GM12874 (cell line): ENCODE results near the gene SRPK2.

ENCODE experiments used
- TF ChIP-seq, protein P1 (sequence below): IDR thresholded peaks from 2 replicates; pipeline ENCODE4 v1.5.1; 2011; ENCODE audit warnings: low read depth, mild to moderate bottlenecking, control low read depth, low read length, moderate library complexity; ENCODE audit not compliant: insufficient read depth

SRPK2 gene

GRCh38 chr7:105139381-105139780 lies 249.3 kb downstream of the SRPK2 start:
- TF ChIP-seq, protein P1, sequence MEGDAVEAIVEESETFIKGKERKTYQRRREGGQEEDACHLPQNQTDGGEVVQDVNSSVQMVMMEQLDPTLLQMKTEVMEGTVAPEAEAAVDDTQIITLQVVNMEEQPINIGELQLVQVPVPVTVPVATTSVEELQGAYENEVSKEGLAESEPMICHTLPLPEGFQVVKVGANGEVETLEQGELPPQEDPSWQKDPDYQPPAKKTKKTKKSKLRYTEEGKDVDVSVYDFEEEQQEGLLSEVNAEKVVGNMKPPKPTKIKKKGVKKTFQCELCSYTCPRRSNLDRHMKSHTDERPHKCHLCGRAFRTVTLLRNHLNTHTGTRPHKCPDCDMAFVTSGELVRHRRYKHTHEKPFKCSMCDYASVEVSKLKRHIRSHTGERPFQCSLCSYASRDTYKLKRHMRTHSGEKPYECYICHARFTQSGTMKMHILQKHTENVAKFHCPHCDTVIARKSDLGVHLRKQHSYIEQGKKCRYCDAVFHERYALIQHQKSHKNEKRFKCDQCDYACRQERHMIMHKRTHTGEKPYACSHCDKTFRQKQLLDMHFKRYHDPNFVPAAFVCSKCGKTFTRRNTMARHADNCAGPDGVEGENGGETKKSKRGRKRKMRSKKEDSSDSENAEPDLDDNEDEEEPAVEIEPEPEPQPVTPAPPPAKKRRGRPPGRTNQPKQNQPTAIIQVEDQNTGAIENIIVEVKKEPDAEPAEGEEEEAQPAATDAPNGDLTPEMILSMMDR, result no peak

- TF ChIP-seq, protein P1, result no peak
These were observed 250.8 kb downstream of the SRPK2 start for GRCh38 chr7:105137898-105138297.

DNA sequence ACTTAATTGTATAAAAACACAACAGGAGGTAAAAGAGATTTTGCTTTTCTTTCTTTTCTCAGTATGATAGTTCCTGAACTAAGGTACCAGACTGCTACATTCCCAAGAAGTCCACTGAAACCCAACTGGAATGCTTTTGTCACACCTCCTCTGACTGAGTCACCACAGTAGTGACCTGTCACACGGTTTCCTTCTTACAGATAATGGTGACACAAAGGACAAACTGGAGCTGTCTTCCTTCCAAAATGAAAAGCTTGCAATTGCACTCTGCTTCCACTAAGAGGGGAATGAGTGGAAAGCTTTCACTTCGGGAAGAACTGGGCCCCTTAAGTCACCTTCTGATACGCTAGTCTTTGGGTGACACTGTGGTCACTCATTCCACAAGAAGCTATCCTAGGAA lies 252.5 kb downstream of the SRPK2 start:
- TF ChIP-seq, protein P1, result no peak

GRCh38 chr7:105133986-105134655 lies 254.6 kb downstream of the SRPK2 start:
- TF ChIP-seq, protein P1, result no peak

GRCh38 chr7:105133358-105133757 lies 255.4 kb downstream of the SRPK2 start:
- TF ChIP-seq, protein P1, result no peak

DNA sequence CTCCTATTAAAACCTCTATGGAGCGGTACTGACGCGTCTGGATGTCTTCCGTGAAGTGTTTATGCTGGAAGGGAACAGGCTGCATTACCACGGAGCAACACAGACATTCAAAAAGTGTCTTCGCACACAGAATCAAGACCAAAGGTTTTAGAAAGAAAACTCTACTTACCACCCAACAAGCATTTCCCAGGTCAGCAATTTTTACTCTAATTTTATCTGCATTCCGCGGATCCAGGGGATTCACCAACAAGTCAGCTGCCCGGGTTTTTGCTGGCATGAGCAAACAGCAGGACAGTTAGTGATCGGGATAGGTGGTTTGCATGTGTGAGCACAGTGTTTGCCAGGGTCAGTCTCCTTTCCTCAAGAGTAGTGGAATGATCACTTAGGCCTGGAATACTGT lies 255.9 kb downstream of the SRPK2 start:
- TF ChIP-seq, protein P1, result no peak

DNA sequence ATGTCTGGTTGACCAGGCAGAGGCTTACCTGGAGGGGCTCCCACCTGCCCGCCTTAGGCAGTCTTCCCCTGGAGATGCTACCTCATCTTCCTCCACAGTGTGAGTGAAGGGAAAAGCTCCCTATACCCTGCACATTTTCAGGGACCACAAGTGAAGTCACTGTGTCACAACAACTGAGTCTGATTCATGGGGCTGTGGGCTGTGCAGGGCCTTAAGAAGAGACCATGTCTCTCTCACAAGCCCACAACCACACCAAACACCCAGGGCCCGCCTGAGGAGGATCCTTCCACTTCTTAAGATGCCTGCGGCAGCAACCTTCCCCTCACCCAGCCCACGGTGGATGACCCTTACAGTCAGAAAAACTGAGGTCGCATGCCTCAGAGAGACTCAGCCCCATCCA lies 256.4 kb downstream of the SRPK2 start:
- TF ChIP-seq, protein P1, result no peak

DNA sequence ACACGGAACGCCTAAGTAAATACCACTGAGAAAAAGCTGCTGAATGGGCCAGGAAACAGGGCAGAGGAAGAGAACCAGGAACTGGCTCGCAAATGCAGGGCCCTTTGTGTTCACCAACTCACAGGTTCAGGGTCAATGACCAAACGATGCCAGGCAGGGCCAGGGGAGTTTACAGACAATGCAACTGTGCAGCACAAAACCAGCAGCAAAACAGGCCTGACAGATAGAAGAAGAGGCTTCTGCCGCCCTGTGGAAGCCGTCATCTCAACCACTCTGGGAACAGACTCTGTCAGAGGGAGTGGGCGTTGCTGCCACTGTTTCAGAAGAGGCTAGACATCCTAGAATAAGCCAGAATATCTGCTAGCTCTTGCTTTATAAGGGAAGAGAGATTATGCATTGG lies 256.8 kb downstream of the SRPK2 start:
- TF ChIP-seq, protein P1, result no peak
